Measurements from ENCODE around the gene ZBTB7A.

The ZBTB7A gene

DNA sequence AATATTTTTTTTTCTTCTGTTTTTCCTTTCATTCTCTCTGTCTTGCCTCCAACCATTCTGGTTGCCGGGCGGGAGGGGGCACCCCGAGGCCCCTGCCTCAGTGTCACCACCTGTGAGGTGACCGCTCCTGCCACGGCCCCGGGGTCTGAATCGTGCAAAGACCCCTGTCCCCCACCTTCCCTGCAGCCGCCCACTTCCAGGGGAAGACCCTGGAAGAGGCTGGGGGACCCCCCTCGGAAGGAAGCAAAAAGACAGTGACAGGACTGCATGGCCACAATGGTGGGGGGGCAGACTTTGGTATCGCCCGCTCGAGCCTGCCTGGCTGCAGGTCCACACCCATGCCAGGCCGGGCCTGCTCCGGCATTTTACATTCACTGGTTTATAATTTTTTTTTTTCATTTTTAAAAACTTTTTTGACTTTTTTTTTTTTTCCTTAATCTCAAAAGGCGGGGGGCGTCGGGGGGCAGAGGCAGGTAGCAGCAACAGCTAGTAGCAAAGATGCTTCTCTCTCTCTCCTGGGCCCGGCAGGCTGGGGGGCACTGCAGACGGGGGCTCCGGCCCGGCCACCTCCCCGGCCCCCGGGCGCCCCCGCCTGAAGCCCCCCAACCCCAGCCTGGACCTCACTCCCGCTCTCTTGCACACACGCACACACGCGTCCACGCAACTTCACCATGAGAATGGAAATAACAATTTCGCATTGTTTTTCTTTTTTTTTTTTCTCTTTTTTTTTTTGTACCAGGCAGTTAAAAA, 22.6 kb downstream of the ZBTB7A start:
- H3K79me2 ChIP-seq (ENCODE audit: low read length): peaks cover 65% of the 10 kb centered on the region
- no peak for TF ChIP-seq EZH2phosphoT487 (IDR thresholded peaks at IDR 0.05; ENCODE audit: low read depth)
- TF ChIP-seq, protein P1, sequence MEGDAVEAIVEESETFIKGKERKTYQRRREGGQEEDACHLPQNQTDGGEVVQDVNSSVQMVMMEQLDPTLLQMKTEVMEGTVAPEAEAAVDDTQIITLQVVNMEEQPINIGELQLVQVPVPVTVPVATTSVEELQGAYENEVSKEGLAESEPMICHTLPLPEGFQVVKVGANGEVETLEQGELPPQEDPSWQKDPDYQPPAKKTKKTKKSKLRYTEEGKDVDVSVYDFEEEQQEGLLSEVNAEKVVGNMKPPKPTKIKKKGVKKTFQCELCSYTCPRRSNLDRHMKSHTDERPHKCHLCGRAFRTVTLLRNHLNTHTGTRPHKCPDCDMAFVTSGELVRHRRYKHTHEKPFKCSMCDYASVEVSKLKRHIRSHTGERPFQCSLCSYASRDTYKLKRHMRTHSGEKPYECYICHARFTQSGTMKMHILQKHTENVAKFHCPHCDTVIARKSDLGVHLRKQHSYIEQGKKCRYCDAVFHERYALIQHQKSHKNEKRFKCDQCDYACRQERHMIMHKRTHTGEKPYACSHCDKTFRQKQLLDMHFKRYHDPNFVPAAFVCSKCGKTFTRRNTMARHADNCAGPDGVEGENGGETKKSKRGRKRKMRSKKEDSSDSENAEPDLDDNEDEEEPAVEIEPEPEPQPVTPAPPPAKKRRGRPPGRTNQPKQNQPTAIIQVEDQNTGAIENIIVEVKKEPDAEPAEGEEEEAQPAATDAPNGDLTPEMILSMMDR (IDR thresholded peaks at IDR 0.05; ENCODE audit: low read depth, low read length): no peak
- no peak overlapping the region for H3K4me2 ChIP-seq (ENCODE audit: low read length)

DNA sequence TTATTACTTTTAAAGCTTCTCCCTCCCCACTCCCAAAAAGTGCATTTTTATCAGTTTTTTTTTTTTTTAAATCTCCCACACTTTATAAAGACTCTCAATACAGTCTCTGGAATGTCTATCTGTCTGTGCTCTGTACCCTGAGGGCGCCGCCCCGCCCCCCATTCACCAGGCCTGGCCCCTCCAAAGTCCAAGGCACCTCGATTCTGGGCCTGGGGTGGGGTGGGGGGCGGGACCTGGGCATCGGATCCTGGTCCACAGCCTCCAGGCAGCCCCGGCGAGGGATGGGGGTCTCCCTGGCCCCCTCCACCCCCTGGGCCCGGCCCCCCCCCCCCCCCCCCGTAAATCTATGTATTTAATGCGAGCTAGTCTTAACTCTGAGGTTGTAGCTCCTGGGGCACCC, 23.3 kb downstream of the ZBTB7A start:
- no peak for TF ChIP-seq EZH2phosphoT487 (IDR thresholded peaks at IDR 0.05; ENCODE audit: low read depth)
- TF ChIP-seq, protein P1 (IDR thresholded peaks at IDR 0.05; ENCODE audit: low read depth, low read length): no peak
- Histone ChIP-seq H3K27me3 (ENCODE audit: low read depth, low read length) (no peaks in the 10 kb centered on the region), H3K27ac (ENCODE audit: low read length) (no peak overlapping the region), H3K9ac (ENCODE audit: low read length) (no peak overlapping the region), H4K20me1 (ENCODE audit: insufficient read depth, low read length) (peaks cover 49% of the 10 kb centered on the region), H3K4me3 (ENCODE audit: low read length) (no peak overlapping the region), H2AFZ (ENCODE audit: low read depth, low read length) (no peak overlapping the region), H3K36me3 (replicated peaks; ENCODE audit: low read depth, low read length) (peaks cover 23% of the 10 kb centered on the region), H3K79me2 (ENCODE audit: low read length) (peaks cover 58% of the 10 kb centered on the region), H3K4me2 (ENCODE audit: low read length) (no peak overlapping the region), H3K9me3 (ENCODE audit: insufficient read depth, low read length) (no peaks in the 10 kb centered on the region), H3K4me1 (ENCODE audit: low read length) (no peaks in the 10 kb centered on the region)

More for the DNA sequence above, 22.6 kb downstream of the ZBTB7A start:
- Histone ChIP-seq H3K9me3 (ENCODE audit: insufficient read depth, low read length) (no peaks in the 10 kb centered on the region), H3K27ac (ENCODE audit: low read length) (no peak overlapping the region), H3K4me1 (ENCODE audit: low read length) (no peaks in the 10 kb centered on the region), H3K4me3 (ENCODE audit: low read length) (no peak overlapping the region), H3K36me3 (replicated peaks; ENCODE audit: low read depth, low read length) (peaks cover 24% of the 10 kb centered on the region), H3K27me3 (ENCODE audit: low read depth, low read length) (no peaks in the 10 kb centered on the region), H3K9ac (ENCODE audit: low read length) (no peak overlapping the region), H2AFZ (ENCODE audit: low read depth, low read length) (no peak overlapping the region), H4K20me1 (ENCODE audit: insufficient read depth, low read length) (peaks cover 49% of the 10 kb centered on the region)

DNA sequence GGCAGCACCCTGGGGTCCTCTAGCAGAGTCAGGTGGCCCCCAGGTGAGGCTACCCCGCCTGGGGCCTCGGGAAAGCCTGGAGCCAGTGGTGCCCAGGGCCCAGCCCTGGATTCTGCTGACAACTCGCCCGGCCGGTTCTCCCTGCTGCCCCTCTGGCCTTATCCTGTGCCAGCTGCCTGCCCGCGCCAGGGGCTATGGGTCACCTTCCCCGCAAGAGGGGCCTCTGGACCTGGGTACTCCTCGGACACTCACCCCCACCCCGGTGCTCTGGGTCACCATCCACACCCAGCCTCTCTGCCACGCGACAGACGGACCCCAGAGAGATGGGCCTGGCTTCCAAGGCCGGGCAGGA, 24.0 kb downstream of the ZBTB7A start:
- Histone ChIP-seq H4K20me1 (ENCODE audit: insufficient read depth, low read length) (peaks cover 44% of the 10 kb centered on the region), H3K4me3 (ENCODE audit: low read length) (no peak overlapping the region), H3K4me1 (ENCODE audit: low read length) (no peaks in the 10 kb centered on the region), H3K4me2 (ENCODE audit: low read length) (no peak overlapping the region), H3K9me3 (ENCODE audit: insufficient read depth, low read length) (no peaks in the 10 kb centered on the region), H3K9ac (ENCODE audit: low read length) (no peak overlapping the region), H3K79me2 (ENCODE audit: low read length) (peaks cover 51% of the 10 kb centered on the region), H3K27me3 (ENCODE audit: low read depth, low read length) (no peaks in the 10 kb centered on the region), H3K27ac (ENCODE audit: low read length) (no peak overlapping the region), H2AFZ (ENCODE audit: low read depth, low read length) (no peak overlapping the region), H3K36me3 (replicated peaks; ENCODE audit: low read depth, low read length) (peaks cover 20% of the 10 kb centered on the region)
- no peak for TF ChIP-seq EZH2phosphoT487 (IDR thresholded peaks at IDR 0.05; ENCODE audit: low read depth)
- TF ChIP-seq, protein P1 (IDR thresholded peaks at IDR 0.05; ENCODE audit: low read depth, low read length): no peak

DNA sequence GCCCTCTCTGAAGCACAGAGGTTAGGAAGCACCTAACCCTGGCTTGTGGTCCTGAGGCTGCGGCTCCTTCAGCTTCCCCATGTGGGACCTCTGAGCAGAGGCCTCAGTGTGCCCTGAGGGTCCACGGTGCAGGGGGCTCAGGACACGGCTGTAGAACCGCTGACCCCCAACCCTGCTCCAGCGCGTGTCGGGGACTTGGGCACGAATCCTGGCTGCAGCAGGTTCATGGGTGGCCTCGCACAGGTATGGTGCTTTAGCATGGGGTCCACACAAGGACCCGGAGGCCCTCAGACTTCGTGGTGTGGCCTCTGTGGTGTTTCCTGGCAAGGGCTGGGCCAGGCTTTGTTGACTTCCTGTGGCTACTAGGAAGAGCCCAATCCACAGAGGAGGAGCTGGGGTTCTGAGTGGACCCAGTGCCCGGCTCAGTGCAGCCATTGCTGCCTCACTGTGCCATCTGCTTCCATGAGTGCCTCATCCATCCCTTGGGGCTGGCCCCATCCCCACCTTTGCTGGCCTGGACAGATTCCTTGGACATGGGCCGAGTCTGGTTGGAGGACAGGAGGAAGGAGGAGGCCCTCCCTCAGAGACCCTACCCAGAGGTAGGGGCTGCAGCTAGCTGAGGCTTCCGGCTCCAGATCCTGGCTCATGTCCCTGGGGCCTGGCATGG, 24.5 kb downstream of the ZBTB7A start:
- peaks cover 44% of the 10 kb centered on the region for H4K20me1 ChIP-seq (ENCODE audit: insufficient read depth, low read length)
- no peaks in the 10 kb centered on the region for H3K27me3 ChIP-seq (ENCODE audit: low read depth, low read length)
- H2AFZ ChIP-seq (ENCODE audit: low read depth, low read length): no peak overlapping the region
- H3K9ac ChIP-seq (ENCODE audit: low read length): no peak overlapping the region
- TF ChIP-seq, protein P1 (IDR thresholded peaks at IDR 0.05; ENCODE audit: low read depth, low read length): no peak
- no peak for TF ChIP-seq EZH2phosphoT487 (IDR thresholded peaks at IDR 0.05; ENCODE audit: low read depth)
- no peak overlapping the region for H3K4me2 ChIP-seq (ENCODE audit: low read length)
- peaks cover 25% of the 10 kb centered on the region for H3K36me3 ChIP-seq (replicated peaks; ENCODE audit: low read depth, low read length)
- H3K27ac ChIP-seq (ENCODE audit: low read length): no peak overlapping the region
- H3K9me3 ChIP-seq (ENCODE audit: insufficient read depth, low read length): no peaks in the 10 kb centered on the region
- H3K4me1 ChIP-seq (ENCODE audit: low read length): no peaks in the 10 kb centered on the region
- peaks cover 46% of the 10 kb centered on the region for H3K79me2 ChIP-seq (ENCODE audit: low read length)
- no peak overlapping the region for H3K4me3 ChIP-seq (ENCODE audit: low read length)

Data from OCI-LY3 (cell line).